ENCODE results near the gene COG8. TPM values are rescaled to one million over a fixed set of nuclear protein-coding genes. Genes with fewer than 3 reads are reported as not detected.

COG8 gene
- total and polyA plus RNA-seq, 2 donors (not counting 3 experiments of a cell fraction or from before 2014, with no cell fraction given) = 29.0 to 31.6 TPM

- DNase-seq (ENCODE audit: low read depth, low spot score) (no peak), FAIRE-seq (no peak)
- BruUV-seq (replicated peaks) = no TSS peak
- ChIA-PET CTCF (no interaction called here), POLR2A (no interaction called here)
- intact Hi-C loops (cut with micrococcal nuclease) (no loop called here), dilution Hi-C loops (cut with MboI; ENCODE audit: extremely low pct_ligation_motif_present, low sequenced_read_pairs) (no loop called here)
- no peak overlapping the region for H3K4me3 ChIP-seq (replicated peaks in 1 of 3; ENCODE audit: insufficient read depth in 1 of 3, low read depth in 1 of 3, low read length in 3 of 3)
- peaks cover 29% of the 10 kb centered on the region for H3K79me2 ChIP-seq (ENCODE audit: control insufficient read depth, insufficient read depth, low read length)
- H2AFZ ChIP-seq (ENCODE audit: low read depth, low read length) = no peak overlapping the region
- H3K27ac ChIP-seq (ENCODE audit: insufficient read depth, low read depth, low read length) = no peak overlapping the region
- TF ChIP-seq POLR2AphosphoS5 (IDR thresholded peaks at IDR 0.05; ENCODE audit: insufficient read depth, low read depth, low read length) (no peak), EZH2 (IDR thresholded peaks at IDR 0.05; ENCODE audit: borderline replicate concordance, low read depth, low read length, severe bottlenecking) (no peak), POLR2A (IDR thresholded peaks at IDR 0.05; ENCODE audit: low read depth, low read length) (no peak), CTCF (IDR thresholded peaks at IDR 0.05; ENCODE audit: extremely low read depth in 1 of 2, insufficient read depth in 1 of 2, low read depth in 1 of 2, low read length in 2 of 2) (no peak)
- no peaks in the 10 kb centered on the region for H3K9me3 ChIP-seq (replicated peaks; ENCODE audit: control insufficient read depth, insufficient read depth, low read length)
- H3K9me1 ChIP-seq (replicated peaks; ENCODE audit: control insufficient read depth, extremely low read depth, insufficient read depth, low read length) = no peaks in the 10 kb centered on the region
- peaks cover 20 to 48% of the 10 kb centered on the region in 2 experiments for H3K36me3 ChIP-seq (ENCODE audit: control insufficient read depth in 2 of 2, extremely low read depth in 1 of 2, insufficient read depth in 2 of 2, low read length in 2 of 2)
- H3K4me1 ChIP-seq (ENCODE audit: control insufficient read depth, extremely low read depth, insufficient read depth, low read length) = no peaks in the 10 kb centered on the region
- no peak overlapping the region for H3K9ac ChIP-seq (replicated peaks; ENCODE audit: extremely low read depth, insufficient read depth, low read length)
- H3K27me3 ChIP-seq (ENCODE audit: control insufficient read depth in 2 of 2, insufficient read depth in 2 of 2, low read length in 2 of 2) = no peaks in the 10 kb centered on the region
- no peaks in the 10 kb centered on the region for H4K20me1 ChIP-seq (replicated peaks; ENCODE audit: control insufficient read depth, extremely low read depth, insufficient read depth, low read length)
- no peak overlapping the region for H3K4me2 ChIP-seq (ENCODE audit: insufficient read depth, low read length)
Measured at GRCh38 chr16:69322343-69322742, 17.0 kb downstream of the COG8 start.

- peaks cover 24 to 59% of the 10 kb centered on the region in 2 experiments for H3K36me3 ChIP-seq (ENCODE audit: control insufficient read depth in 2 of 2, extremely low read depth in 1 of 2, insufficient read depth in 2 of 2, low read length in 2 of 2)
- DNase-seq (ENCODE audit: low read depth, low spot score) (no peak), FAIRE-seq (no peak)
- no peak overlapping the region for H3K4me2 ChIP-seq (ENCODE audit: insufficient read depth, low read length)
- no peaks in the 10 kb centered on the region for H3K9me3 ChIP-seq (replicated peaks; ENCODE audit: control insufficient read depth, insufficient read depth, low read length)
- H4K20me1 ChIP-seq (replicated peaks; ENCODE audit: control insufficient read depth, extremely low read depth, insufficient read depth, low read length) = no peaks in the 10 kb centered on the region
- no peak for TF ChIP-seq GATA2 (IDR thresholded peaks at IDR 0.05; ENCODE audit: insufficient read depth, insufficient read length, low read depth, low read length)
- TF ChIP-seq POLR2AphosphoS5 (IDR thresholded peaks at IDR 0.05; ENCODE audit: insufficient read depth, low read depth, low read length) = no peak
- no peak for TF ChIP-seq FOS (IDR thresholded peaks at IDR 0.05; ENCODE audit: borderline replicate concordance, insufficient read depth, low read length)
- no peak for TF ChIP-seq POLR2A (IDR thresholded peaks at IDR 0.05; ENCODE audit: low read depth, low read length)
- TF ChIP-seq MYC (IDR thresholded peaks at IDR 0.05; ENCODE audit: low read depth, low read length) = no peak
- TF ChIP-seq JUN (IDR thresholded peaks at IDR 0.05; ENCODE audit: borderline replicate concordance, insufficient read depth, insufficient read length, low read depth) = no peak
- no peak overlapping the region for H3K27ac ChIP-seq (ENCODE audit: insufficient read depth, low read depth, low read length)
- H3K4me3 ChIP-seq (replicated peaks in 1 of 3; ENCODE audit: insufficient read depth in 1 of 3, low read depth in 1 of 3, low read length in 3 of 3) = no peak overlapping the region
- H3K79me2 ChIP-seq (ENCODE audit: control insufficient read depth, insufficient read depth, low read length) = peaks cover 21% of the 10 kb centered on the region
- H2AFZ ChIP-seq (ENCODE audit: low read depth, low read length) = no peak overlapping the region
- ChIA-PET POLR2A (no interaction called here), CTCF (no interaction called here)
- H3K4me1 ChIP-seq (ENCODE audit: control insufficient read depth, extremely low read depth, insufficient read depth, low read length) = no peaks in the 10 kb centered on the region
- H3K9ac ChIP-seq (replicated peaks; ENCODE audit: extremely low read depth, insufficient read depth, low read length) = no peak overlapping the region
- no peaks in the 10 kb centered on the region for H3K9me1 ChIP-seq (replicated peaks; ENCODE audit: control insufficient read depth, extremely low read depth, insufficient read depth, low read length)
- no TSS peak for BruUV-seq (replicated peaks)
- intact Hi-C loops (cut with micrococcal nuclease) (no loop called here), dilution Hi-C loops (cut with MboI; ENCODE audit: extremely low pct_ligation_motif_present, low sequenced_read_pairs) (no loop called here)
- no peaks in the 10 kb centered on the region for H3K27me3 ChIP-seq (ENCODE audit: control insufficient read depth in 2 of 2, insufficient read depth in 2 of 2, low read length in 2 of 2)
Measured at GRCh38 chr16:69321080-69321479, 18.3 kb downstream of the COG8 start.

Measured in endothelial cell of umbilical vein (primary cell).